ENCODE data around the gene KCTD16. TPM values are rescaled to one million over a fixed set of nuclear protein-coding genes. Genes with fewer than 3 reads are reported as not detected.

KCTD16 gene
- total RNA-seq, 1 donor from 2014 or later: not detected

GRCh38 chr5:144139586-144139985 is 31.1 kb upstream of the KCTD16 start:
- intact Hi-C loops (cut with micrococcal nuclease): no loop called here
- peaks cover 7% of the 10 kb centered on the region for H3K4me1 Mint-ChIP-seq (ENCODE audit: low read depth)

DNA sequence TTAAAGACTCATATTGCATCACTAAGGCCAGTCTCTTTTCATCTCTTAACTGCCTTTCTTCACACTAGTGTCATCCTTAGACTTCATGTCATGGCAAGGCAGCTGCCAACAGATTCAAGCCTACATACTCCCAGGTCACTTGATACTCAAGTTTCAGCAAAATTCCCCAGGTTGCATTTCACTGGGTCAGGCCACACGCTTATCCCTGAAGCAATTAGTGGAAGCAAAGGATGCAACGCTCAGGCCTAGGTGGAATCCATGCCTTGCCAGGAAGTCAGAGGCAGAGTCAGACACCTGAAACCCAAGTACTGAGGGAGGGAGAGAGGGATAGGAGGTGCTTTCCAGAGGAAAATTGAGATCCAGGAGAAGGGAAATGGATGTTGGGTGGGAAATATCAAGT is 29.1 kb upstream of the KCTD16 start:
- H3K4me3 Mint-ChIP-seq: no peak overlapping the region
- H3K36me3 Mint-ChIP-seq (ENCODE audit: low read depth): no peaks in the 10 kb centered on the region
- H3K9me3 Mint-ChIP-seq: no peaks in the 10 kb centered on the region
- H3K27ac Mint-ChIP-seq: no peak overlapping the region
- intact Hi-C loops (cut with micrococcal nuclease): no loop called here
- H3K27me3 Mint-ChIP-seq (ENCODE audit: insufficient read depth): peaks cover 10% of the 10 kb centered on the region
- DNase-seq (ENCODE audit: low spot score): no peak
- peaks cover 7% of the 10 kb centered on the region for H3K4me1 Mint-ChIP-seq (ENCODE audit: low read depth)

More at GRCh38 chr5:144139586-144139985, 31.1 kb upstream of the KCTD16 start:
- no peak for DNase-seq (ENCODE audit: low spot score)
- Mint-ChIP-seq H3K4me3 (no peak overlapping the region), H3K27me3 (ENCODE audit: insufficient read depth) (peaks cover 11% of the 10 kb centered on the region), H3K9me3 (no peaks in the 10 kb centered on the region), H3K36me3 (ENCODE audit: low read depth) (no peaks in the 10 kb centered on the region), H3K27ac (no peak overlapping the region)

DNA sequence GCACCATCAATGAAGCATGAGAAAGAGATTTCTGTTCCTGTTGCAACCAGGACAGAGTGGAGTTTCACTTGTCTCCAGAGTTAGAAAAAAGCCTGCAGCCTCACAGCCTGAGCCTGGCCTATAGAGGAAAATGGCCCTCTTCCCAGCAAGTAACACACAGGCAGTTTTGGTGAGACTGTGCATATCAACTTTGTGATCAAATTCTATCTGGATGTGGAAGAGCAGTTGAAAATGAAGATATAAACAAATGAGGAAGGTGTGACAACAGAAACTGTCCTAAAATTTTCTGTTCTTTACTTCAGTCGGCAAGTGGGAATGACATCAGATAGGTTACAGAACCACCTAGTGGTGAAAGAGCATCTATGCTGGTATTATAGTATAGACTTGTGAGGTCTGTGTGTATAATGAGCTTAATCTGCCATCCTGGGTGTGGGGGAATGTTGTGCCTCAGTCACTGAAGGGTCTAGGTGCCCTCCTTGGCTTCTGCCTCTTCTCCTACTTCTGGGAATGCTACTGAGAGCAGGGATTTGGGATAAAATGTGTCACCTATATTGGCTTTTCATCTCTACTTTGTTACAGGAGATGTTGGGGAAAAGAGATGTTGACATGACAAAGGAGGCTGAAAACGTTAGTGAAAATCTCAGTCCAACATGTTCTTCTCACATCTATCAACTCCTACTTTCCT is 28.4 kb upstream of the KCTD16 start:
- Mint-ChIP-seq H3K27ac (no peak overlapping the region), H3K4me3 (no peak overlapping the region), H3K4me1 (ENCODE audit: low read depth) (peaks cover 7% of the 10 kb centered on the region), H3K36me3 (ENCODE audit: low read depth) (no peaks in the 10 kb centered on the region), H3K27me3 (ENCODE audit: insufficient read depth) (peaks cover 7% of the 10 kb centered on the region), H3K9me3 (no peaks in the 10 kb centered on the region)
- no peak for DNase-seq (ENCODE audit: low spot score)
- intact Hi-C loops (cut with micrococcal nuclease): no loop called here

DNA sequence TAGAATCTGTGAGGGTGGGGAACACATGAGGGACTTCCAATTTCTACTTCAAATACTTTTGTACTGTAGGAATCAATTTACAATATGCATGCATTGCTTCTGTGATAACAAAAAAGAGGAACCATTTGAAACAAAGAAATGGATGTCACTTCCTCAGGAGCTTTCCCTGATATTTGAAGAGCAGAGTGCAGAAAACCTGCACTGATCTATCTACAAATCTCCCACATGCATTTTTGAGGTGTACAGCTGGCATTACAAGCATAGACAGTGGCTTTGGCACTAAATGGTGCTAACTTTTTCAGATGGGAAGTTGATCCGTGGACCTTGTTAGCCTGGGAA is 27.9 kb upstream of the KCTD16 start:
- H3K4me3 Mint-ChIP-seq: no peak overlapping the region
- H3K9me3 Mint-ChIP-seq: no peaks in the 10 kb centered on the region
- no peak overlapping the region for H3K27ac Mint-ChIP-seq
- peaks cover 7% of the 10 kb centered on the region for H3K4me1 Mint-ChIP-seq (ENCODE audit: low read depth)
- no peaks in the 10 kb centered on the region for H3K36me3 Mint-ChIP-seq (ENCODE audit: low read depth)
- H3K27me3 Mint-ChIP-seq (ENCODE audit: insufficient read depth): peaks cover 2% of the 10 kb centered on the region
- DNase-seq (ENCODE audit: low spot score): no peak
- intact Hi-C loops (cut with micrococcal nuclease): no loop called here

- Mint-ChIP-seq H3K4me3 (no peak overlapping the region), H3K9me3 (no peaks in the 10 kb centered on the region), H3K36me3 (ENCODE audit: low read depth) (no peaks in the 10 kb centered on the region), H3K4me1 (ENCODE audit: low read depth) (peaks cover 7% of the 10 kb centered on the region), H3K27me3 (ENCODE audit: insufficient read depth) (peaks cover 2% of the 10 kb centered on the region), H3K27ac (no peak overlapping the region)
- no peak for DNase-seq (ENCODE audit: low spot score)
- intact Hi-C loops (cut with micrococcal nuclease): no loop called here
These were observed 27.0 kb upstream of the KCTD16 start for GRCh38 chr5:144143625-144144024.

GRCh38 chr5:144144956-144145751 is 25.5 kb upstream of the KCTD16 start:
- no peaks in the 10 kb centered on the region for H3K36me3 Mint-ChIP-seq (ENCODE audit: low read depth)
- peaks cover 7% of the 10 kb centered on the region for H3K4me1 Mint-ChIP-seq (ENCODE audit: low read depth)
- no peaks in the 10 kb centered on the region for H3K9me3 Mint-ChIP-seq
- no peak overlapping the region for H3K4me3 Mint-ChIP-seq
- peaks cover 2% of the 10 kb centered on the region for H3K27me3 Mint-ChIP-seq (ENCODE audit: insufficient read depth)
- no peak for DNase-seq (ENCODE audit: low spot score)
- intact Hi-C loops (cut with micrococcal nuclease): no loop called here
- H3K27ac Mint-ChIP-seq: no peak overlapping the region

- H3K4me3 Mint-ChIP-seq: no peak overlapping the region
- H3K27me3 Mint-ChIP-seq (ENCODE audit: insufficient read depth): no peaks in the 10 kb centered on the region
- no peaks in the 10 kb centered on the region for H3K36me3 Mint-ChIP-seq (ENCODE audit: low read depth)
- H3K9me3 Mint-ChIP-seq: no peaks in the 10 kb centered on the region
- intact Hi-C loops (cut with micrococcal nuclease): no loop called here
- H3K4me1 Mint-ChIP-seq (ENCODE audit: low read depth): no peaks in the 10 kb centered on the region
- H3K27ac Mint-ChIP-seq: no peak overlapping the region
- no peak for DNase-seq (ENCODE audit: low spot score)
These were observed 19.6 kb upstream of the KCTD16 start for GRCh38 chr5:144151026-144151425.

GRCh38 chr5:144156767-144157171 is 13.9 kb upstream of the KCTD16 start:
- no peaks in the 10 kb centered on the region for H3K27me3 Mint-ChIP-seq (ENCODE audit: insufficient read depth)
- no peaks in the 10 kb centered on the region for H3K9me3 Mint-ChIP-seq
- no peak overlapping the region for H3K27ac Mint-ChIP-seq
- no peaks in the 10 kb centered on the region for H3K4me1 Mint-ChIP-seq (ENCODE audit: low read depth)
- no peak for DNase-seq (ENCODE audit: low spot score)
- H3K36me3 Mint-ChIP-seq (ENCODE audit: low read depth): peaks cover 15% of the 10 kb centered on the region
- H3K4me3 Mint-ChIP-seq: no peak overlapping the region
- intact Hi-C loops (cut with micrococcal nuclease): no loop called here

DNA sequence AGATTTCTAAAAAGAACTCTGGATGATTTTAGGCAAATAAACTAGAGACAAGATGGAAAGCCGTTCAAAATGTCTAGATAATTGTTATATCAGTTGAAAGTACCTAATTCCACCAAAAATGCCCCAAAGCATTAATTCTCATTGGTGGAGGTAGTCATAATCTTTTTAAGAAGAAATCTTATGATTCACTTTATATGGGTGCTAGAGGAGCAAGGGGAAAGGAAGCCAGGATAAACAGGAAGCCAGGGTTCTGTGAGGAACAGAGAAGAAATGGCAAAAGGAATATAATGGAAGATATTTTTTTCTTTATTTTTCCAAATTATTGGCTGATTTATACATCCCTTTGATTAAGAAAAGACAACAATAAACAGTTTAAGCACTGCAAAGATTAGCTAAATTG is 8.0 kb upstream of the KCTD16 start:
- Mint-ChIP-seq H3K4me3 (no peak overlapping the region), H3K27me3 (ENCODE audit: insufficient read depth) (no peaks in the 10 kb centered on the region), H3K9me3 (no peaks in the 10 kb centered on the region), H3K36me3 (ENCODE audit: low read depth) (peaks cover 37% of the 10 kb centered on the region), H3K27ac (no peak overlapping the region), H3K4me1 (ENCODE audit: low read depth) (peaks cover 12% of the 10 kb centered on the region)
- intact Hi-C loops (cut with micrococcal nuclease): no loop called here
- no peak for DNase-seq (ENCODE audit: low spot score)

DNA sequence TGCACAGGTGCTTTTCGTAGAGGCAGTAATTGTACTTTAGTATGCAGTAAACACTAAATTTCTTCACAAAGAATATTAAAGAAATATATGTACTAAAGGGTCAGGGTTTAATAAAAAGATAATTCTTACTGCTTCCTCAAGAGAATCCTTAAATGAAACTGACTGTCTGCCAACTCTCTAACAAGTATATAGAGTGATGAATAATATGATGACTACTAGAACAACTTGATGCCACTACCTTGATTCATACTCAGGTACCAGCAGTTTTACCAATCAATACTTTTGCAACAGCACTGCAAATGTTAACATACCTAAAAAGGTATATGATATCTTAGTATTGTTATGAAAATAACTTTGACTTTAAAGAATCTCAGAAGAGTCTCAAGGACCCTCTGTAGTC is 4.0 kb upstream of the KCTD16 start:
- no peak for DNase-seq (ENCODE audit: low spot score)
- intact Hi-C loops (cut with micrococcal nuclease): no loop called here
- Mint-ChIP-seq H3K9me3 (no peaks in the 10 kb centered on the region), H3K27me3 (ENCODE audit: insufficient read depth) (peaks cover 2% of the 10 kb centered on the region), H3K36me3 (ENCODE audit: low read depth) (peaks cover 31% of the 10 kb centered on the region), H3K27ac (no peak overlapping the region), H3K4me1 (ENCODE audit: low read depth) (peaks cover 45% of the 10 kb centered on the region), H3K4me3 (no peak overlapping the region)

- Mint-ChIP-seq H3K27ac (no peak overlapping the region), H3K27me3 (ENCODE audit: insufficient read depth) (peaks cover 4% of the 10 kb centered on the region), H3K9me3 (no peaks in the 10 kb centered on the region), H3K4me3 (peak overlapping the region; percentile 60), H3K4me1 (ENCODE audit: low read depth) (peaks cover 45% of the 10 kb centered on the region), H3K36me3 (ENCODE audit: low read depth) (peaks cover 20% of the 10 kb centered on the region)
- DNase-seq (ENCODE audit: low spot score): no peak
- intact Hi-C loops (cut with micrococcal nuclease): no loop called here
These were observed 2.7 kb upstream of the KCTD16 start for GRCh38 chr5:144167998-144168397.

DNA sequence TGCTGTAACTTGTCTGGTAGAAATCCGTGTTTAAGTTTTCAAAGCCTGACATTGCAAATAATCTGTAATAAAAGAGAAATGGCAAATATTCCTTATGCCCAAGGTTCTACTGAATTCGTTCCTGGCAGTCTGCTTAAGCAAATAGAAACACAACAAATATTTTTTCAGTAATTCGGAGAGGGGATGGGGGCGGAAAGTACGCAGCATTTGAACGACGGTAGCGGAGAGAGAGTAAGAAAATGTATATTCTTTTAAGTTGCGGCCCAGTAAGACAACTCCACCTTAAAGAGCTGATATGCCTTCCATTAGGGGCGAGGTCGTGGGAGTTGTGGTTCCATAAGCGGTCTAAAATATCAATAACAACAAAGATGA is 783 bp upstream of the KCTD16 start:
- no peaks in the 10 kb centered on the region for H3K9me3 Mint-ChIP-seq
- no peak for DNase-seq (ENCODE audit: low spot score)
- intact Hi-C loops (cut with micrococcal nuclease): loop anchor here (1.0 to 5.0 kb wide), 6 partner anchors 22 to 1813 kb away; partner anchors contain the start of genes ARHGAP26 and NR3C1
- H3K27ac Mint-ChIP-seq: peak overlapping the region; percentile 80
- H3K27me3 Mint-ChIP-seq (ENCODE audit: insufficient read depth): peaks cover 13% of the 10 kb centered on the region
- peak overlapping the region; percentile 96 for H3K4me3 Mint-ChIP-seq
- H3K36me3 Mint-ChIP-seq (ENCODE audit: low read depth): peaks cover 17% of the 10 kb centered on the region
- peaks cover 45% of the 10 kb centered on the region for H3K4me1 Mint-ChIP-seq (ENCODE audit: low read depth)

DNA sequence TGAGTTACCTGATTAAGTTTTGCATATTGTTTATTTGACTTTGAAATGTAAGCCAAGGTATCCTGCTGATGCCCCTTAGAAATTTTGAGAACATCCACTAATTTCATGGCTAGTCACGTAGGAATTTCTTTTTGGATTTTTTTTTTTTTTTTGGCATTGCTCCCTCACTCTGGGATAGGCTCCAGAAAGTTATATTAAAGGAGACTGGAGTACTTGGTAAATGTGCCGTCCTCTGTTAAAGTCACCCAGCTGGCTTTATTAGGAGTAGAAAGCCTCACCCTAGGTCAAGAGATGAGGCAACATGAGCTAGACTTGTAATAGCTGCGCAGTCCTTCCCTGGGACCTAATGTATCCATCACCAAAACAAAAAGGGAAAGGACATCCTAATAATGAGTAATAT is 3.1 kb downstream of the KCTD16 start:
- intact Hi-C loops (cut with micrococcal nuclease): loop anchor here (5.0 kb wide), 2 partner anchors 1171 to 1816 kb away; no protein-coding TSS in a partner anchor
- peaks cover 13% of the 10 kb centered on the region for H3K27me3 Mint-ChIP-seq (ENCODE audit: insufficient read depth)
- no peak overlapping the region for H3K4me3 Mint-ChIP-seq
- no peak overlapping the region for H3K27ac Mint-ChIP-seq
- no peaks in the 10 kb centered on the region for H3K9me3 Mint-ChIP-seq
- peaks cover 28% of the 10 kb centered on the region for H3K4me1 Mint-ChIP-seq (ENCODE audit: low read depth)
- peaks cover 2% of the 10 kb centered on the region for H3K36me3 Mint-ChIP-seq (ENCODE audit: low read depth)
- no peak for DNase-seq (ENCODE audit: low spot score)
